ENCODE data around the gene POU2AF2.

Gene POU2AF2

DNA sequence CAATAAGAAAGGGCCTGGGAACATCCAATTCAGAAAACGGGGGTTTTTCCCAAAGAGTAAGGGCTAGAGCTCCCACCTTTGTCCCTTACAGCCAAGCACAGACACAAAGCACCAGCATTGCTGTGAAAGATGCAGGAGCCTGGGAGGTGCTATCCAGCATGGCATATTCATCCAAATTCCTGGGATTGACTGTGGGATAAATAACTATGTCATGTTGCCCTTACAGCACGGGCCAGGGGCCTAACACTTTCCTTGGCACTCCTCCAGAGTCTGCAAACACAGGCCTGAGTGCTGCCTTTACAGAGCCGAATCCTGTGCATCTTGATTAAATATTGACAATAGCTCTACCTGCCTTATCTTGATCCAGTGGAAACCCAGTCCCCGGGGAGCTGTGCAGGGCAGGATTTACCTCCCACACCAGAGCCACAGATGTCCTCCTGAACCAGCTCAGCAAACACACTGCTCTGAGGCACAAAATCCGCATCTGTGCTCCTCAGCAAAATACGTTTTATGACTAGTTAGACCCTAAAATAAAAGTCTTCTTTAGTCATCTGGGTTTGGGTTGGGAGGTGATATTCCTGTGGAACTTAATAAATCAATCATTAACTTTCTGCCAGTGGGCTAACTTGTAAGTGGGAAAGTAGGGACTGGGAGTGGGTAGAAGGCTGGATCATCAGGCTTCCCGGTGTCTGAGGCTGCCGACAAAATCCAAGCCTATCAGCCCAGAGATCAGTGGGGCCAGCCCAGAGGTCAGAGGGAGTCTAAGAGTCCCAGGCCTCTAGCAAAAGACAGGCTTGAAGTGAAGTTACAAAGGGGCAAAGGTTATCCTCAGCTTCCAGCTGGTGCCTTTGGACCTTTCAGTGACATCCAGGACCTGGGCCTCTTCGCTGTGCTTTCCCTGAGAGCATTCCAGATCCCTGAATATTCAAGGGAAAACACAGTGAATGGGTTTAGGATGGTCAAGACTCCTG lies 89.3 kb downstream of the POU2AF2 start:
- no peak for DNase-seq

DNA sequence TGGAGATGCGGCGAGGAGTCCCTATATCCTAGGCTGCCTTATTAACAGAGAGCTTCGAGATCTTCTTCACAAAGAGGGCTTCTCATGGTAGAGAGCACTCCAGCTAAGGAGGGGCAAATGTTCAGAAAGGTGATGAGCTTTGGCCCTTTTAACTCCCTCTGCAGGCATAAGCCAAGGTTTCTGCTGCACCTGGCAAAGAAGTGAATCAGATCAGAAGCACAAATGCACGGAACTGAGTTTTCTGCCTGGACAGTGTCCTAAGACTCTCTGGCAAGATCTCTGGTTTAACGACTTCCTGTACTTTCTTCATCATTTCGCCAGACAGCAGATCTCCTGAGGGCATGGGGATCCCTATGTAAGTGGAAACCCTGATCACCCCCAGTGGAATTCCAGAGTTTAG lies 90.0 kb downstream of the POU2AF2 start:
- no peak for DNase-seq
